Stimulated activated CD8-positive, alpha-beta memory T cell treated with anti-CD3 and anti-CD28 coated beads, Interleukin-15, amount 100 ng/mL, for 1 hour (primary cell): ENCODE measurements around the gene KIAA1328.
"Not testable (repeated sequence)": the region's sequence is repeated elsewhere in the genome, so short reads cannot be mapped to it uniquely, and the experiment has no call there.

Source experiments
- DNase-seq: peaks from one replicate; pipeline ENCODE4 v3.0.0-alpha.2; 2020; ENCODE audit warnings: low read depth

KIAA1328 gene

DNA sequence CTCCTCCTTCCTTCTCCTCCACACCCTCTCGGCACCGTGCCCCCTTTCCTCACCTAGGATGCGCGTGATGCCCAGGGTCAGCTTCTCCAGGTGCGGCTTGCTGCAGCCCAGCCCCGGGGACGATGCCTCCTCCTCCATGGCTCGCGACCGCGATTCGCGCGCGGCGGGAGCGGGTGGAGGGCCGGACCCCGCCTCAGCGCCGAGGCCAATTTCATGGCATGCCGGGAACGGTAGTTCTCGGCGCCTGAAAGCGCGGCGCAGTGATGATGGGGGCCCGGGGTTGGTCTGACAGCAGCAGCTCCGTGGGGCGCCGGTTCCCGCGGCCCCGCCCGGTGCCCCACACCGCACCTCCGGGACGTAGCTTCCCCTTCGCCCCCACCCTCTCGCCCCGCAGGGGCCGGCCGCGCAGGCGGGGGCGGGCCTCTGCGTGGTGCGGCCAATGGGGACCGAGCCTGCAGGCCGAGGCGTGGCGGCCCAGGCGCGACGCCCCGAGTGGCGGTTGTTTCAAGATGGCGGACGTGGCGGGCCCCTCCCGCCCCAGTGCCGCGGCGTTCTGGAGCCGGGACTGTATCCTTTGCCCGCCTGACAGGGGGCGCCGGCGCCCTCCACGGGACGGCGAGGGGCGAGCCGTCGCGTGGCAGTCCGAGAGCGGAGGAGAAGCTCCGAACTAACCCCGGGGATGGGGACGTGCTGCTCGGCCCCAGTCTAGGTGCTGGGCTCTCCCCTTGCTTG is at the start of gene KIAA1328, which contains the start of gene TPGS2:
TSS of gene KIAA1328 (plus strand) at position 498 of the 732 bp plus-strand sequence. CDS start at position 510, 12 bp downstream.
TSS of gene TPGS2 (minus strand) at position 373 of the 732 bp plus-strand sequence. CDS start at position 138, 235 bp downstream.
- peak; percentile 68 for DNase-seq

- no peak for DNase-seq
Measured at GRCh38 chr18:36780748-36781147, 48.2 kb upstream of the KIAA1328 start.

DNA sequence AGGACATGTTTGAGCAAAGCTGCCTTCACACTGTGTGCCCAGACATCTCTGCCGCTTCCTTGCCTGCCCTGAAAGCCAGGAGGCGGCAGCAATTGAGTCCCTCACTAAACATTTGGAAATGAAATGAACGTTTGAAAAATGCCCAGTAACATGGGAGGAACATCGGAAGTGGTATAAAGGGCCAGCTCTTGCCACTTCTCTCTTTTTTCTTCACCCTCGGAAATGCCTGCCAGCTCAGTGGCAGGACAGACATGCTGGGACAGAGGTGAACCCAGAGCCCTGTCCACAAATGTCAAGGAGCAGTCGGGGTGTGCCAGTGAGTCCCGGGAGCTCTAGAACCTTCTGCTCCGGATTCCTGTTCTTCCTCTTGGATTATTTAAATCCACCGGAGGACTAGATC is 46.2 kb upstream of the KIAA1328 start:
- DNase-seq = no peak

DNA sequence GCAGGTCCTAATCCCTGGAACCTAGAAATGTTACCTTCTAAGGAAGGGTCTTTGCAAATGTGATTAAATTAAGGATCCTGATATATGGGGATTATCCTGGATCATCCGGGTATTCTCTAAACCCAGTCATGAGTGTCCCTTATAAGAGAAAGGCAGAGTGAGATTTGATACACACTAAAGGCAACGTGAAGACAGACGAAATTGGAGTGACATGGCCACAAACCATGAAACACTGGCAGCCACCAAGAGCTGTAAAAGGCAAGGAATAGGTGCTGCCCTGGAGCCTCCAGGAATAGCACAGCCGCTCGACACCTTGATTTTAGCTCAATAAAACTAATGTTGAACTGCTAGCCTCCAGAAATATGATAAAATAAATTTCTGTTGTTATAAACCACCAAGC is 45.1 kb upstream of the KIAA1328 start:
- no peak for DNase-seq

- no peak for DNase-seq
Measured at GRCh38 chr18:36786686-36787085, 42.2 kb upstream of the KIAA1328 start.

DNA sequence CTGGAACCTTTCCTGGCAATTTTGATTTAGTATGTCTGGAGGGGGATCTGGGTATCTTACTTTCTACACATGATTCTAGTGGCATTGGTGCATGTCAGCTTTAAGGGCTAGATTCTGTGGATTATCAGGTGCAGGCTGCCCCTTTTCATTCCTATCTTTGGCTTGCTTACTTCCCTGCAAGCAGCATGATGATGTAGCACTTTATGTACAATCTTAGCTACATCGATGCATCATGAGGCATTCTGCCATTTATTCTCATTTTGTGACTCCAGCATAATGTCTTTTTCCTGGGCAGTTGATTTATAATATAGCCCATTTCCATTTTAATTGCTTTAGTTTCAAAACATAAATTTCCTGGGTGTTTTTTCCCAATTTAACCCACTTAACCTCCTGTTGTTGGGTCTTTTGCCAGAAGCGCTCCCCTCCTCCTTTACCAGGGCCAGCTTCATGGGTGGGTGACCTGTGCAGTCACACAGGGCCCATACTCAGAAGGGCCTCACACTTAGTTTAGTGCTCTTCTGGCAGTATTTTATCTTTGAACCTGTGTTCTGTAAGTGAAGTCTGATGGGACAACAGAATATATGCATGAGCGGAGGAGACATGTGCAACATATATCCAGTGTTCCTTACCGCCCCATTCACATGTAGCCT is 36.2 kb upstream of the KIAA1328 start:
- no peak for DNase-seq

DNA sequence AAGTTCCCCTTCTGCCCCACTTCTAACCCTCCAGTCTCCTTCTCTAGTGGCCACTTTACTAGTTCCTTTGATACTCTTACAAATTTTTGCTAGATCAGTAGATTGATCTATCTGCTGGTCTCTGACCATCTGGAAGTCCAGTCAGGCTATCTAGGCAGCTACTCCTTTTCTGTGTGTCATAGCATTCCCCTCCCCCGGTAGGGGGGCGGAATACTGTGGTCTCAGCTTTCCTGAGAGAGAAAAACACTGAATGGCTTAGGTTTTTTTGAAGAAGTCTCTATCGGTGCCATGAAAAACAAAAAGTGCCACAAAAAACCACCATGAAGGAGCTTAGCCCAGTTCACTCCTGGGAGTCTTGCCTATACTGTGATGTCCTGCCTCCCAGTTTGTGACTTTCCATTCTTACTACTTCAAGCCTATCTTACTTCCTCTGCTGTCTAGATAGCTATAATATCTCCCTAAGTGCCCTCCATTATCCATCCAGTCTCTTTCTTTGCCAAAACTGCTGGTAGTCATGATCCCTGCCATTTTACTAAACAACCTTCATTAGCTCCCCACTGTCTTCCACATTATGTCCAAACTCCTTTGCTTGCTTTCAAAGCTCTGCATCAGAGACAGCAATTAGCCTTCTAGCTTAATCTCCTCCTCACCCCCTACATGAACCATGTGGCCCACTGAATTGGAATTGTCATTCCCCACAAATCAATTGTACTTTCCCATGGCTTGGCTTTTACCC is 30.0 kb upstream of the KIAA1328 start:
- no peak for DNase-seq

DNA sequence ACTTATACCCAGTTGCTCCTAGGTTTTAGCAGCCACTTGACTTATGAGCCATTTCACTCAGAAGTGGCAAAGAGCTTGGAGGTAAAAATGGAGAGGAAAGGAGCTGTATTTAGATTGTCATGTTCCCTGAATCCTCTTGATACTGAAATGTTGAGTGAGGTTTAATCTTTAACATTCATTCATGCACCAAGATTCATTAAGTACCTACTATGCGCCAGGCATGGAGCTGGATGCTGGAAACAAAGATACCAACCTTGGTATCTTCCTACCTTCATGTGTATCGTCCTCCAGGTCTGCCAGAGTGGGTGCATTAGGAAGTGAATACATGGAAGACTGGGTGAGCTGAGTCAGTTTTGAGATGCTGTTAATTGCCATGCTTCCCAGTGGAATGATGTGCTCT is 23.8 kb upstream of the KIAA1328 start:
- no peak for DNase-seq

DNA sequence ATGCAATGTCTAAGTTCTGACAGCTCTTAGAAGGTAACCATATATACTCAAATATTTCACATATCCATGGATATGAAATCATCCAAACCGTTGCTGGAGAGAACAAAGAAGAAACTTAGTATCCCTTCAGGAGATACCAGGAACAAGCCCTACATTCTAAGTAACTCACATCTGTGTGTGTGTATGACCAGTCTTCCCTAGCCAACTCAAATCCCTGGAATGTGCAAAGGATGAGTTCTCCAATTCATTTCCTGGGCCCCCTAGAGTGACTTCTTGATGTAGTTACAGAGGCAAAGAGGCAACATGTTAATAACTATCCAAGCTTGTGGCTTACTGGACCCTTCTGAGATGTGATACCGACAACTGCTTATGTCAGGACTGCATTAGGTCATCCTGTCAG is 20.2 kb upstream of the KIAA1328 start:
- no peak for DNase-seq

DNA sequence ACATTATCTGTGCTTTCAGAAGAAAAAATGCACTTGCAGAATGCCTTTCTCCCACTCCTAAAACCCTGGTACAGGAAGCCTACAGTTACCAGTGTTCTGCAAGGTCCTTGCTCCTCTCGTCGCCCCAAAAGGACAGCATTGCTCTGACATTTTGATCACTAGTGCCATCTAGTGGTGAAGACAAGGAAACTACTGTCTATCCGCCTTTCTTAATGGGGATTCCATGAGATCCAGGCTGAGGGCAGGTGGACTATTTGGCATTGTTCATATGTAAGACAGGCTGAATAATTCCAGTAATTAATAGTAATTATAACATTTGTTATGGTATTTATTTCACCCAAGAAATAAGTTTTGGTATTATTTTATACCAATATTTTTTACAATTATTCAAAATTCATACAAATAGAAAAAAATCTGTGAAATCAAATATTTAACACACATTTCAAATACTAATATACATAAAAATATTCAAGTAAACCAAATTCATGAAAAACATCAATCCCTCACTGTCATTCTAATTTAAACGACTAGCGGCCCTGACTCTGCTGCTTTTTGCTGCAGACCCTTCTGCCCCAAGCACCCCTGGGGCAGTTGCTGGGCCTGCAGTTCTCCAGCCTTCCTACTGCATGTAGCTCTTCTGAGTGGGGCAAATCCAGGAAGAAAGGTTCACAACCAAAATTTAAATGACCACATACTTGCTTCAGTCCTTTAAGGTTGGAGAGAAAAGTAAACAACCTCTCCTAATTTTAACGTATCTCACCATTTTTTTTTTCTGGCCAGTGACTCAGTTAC is 19.1 kb upstream of the KIAA1328 start:
- DNase-seq = no peak

GRCh38 chr18:36811430-36811829 is 17.5 kb upstream of the KIAA1328 start:
- DNase-seq = no peak

DNA sequence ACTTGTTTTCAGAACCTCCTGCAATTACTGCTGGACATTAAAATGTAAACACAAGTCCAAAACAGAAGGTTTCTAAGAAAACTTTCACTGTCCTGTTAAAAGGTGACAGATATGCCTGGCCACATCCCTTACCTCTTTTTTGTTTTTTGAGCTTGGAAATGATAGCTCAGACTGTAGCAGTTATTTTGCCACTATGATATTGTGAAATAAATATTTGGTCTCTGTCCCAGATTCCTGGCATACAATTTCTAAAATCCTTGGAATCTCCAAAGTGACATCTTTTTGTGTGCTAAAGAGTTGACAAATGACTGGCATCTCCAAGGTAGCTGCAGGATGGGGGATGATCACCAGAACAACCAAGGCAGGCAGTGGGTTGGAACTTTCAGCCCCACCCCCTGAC is 17.0 kb upstream of the KIAA1328 start:
- DNase-seq = no peak

- no peak for DNase-seq
Measured at GRCh38 chr18:36812678-36813077, 16.2 kb upstream of the KIAA1328 start.

DNA sequence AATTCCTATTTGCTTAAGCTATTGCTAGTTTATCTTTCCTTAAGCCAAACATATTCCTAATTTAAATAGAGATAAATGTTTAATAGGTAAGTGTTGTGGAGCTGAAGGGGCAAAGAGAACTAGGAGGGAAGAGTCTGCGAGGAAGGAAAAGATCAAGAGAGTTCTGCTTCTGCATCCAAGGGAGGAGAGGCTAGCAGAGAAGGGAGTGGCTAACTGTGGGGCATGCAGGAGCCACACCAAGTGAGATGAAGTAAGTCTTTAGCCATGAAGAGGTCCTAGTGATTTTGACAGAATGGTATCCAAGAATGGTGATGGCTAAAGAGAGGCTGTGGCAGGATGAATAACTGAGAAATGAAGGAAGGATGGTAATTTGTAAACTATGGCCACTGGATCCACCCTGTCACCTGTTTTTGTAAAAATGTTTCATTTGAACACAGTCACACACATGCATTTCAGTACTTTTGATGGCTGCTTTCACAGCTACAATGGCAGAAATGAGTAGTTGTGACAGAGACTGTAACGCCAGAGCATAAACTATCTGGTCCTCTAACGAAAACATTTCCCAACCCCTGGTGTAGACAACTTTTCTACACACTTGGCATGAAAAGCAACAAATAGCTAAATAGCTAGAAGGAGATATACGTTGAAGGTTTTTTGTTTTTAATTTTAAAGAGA is 15.7 kb upstream of the KIAA1328 start:
- no peak for DNase-seq

GRCh38 chr18:36813824-36814223 is 15.1 kb upstream of the KIAA1328 start:
- no peak for DNase-seq

DNA sequence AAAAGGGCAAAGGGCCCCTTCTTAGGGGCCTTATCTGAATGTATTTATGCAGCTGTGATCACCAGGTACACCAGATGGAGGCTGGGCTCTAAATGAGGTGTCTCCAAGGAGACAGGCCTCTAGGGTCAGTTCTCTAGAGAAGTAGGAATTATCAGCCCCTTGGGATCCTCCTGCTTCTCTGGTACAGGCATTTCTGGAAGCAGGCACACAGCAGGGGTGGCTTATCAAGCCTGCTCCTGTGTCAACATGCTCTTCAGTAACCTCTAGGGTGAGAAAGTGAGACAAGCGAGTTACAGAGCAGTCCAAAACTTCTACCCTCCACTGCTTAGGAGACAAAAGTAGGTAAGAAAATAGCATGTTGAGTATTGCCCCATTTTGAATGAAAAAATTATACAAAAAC is 13.9 kb upstream of the KIAA1328 start:
- DNase-seq = no peak

- DNase-seq = not testable (repeated sequence)
Measured at GRCh38 chr18:36816096-36816495, 12.8 kb upstream of the KIAA1328 start.

DNA sequence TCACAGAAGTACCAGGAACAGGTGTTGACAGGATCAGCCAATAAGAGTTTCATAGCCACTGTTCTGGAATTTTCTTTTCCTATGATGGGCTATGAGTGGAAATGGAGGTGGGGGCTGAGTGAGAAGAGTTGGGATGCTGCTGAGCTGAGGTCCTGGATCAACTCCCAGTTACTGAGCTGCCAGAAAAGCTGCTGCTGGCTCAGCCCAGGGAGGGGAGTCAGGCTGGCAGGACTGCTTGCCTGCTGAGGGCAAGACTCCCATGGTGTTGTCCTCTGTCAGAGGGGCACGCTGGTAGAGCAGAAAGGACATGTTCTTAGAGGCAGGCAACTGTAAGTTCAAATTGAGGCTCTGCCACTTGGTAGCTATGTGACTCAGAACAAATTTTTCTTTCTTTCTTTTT is 11.9 kb upstream of the KIAA1328 start:
- DNase-seq = no peak

DNA sequence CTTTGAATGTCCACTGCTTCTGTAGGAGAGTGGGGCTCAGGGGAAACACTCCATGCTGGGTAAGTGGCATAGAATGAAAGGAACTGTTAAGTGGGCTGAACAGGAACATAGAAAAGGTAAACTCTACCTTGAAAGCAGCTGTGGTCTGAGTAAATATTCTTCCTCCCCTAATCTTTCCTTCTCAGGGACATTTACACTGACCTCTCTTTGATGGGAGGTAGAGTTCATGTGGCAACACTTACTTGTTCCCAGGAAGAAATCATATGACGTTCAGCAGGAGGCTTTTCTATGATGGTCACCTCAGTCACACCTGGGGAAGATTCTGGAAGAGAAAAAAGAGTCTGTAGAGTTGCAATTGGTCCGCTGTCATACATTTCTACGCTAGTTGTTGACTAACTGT is 10.3 kb upstream of the KIAA1328 start:
- no peak for DNase-seq

DNA sequence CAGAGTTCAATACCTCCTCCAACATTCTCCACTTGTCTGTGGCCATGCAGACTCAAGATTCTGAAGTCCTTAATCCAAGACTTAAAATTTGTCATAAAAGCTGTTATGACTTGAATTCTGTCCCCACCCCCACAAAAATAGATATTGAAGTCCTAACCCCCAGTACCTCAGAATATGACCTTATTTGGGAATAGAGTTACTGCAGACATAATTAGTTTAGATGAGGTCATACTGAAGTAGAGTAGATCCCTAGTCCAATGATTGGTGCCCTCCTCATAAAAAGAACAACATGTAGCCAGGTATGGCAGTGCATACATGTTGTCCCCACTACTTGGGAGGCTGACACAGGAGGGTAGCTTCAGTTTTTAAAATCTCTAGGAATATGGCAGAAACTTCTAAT is 9.3 kb upstream of the KIAA1328 start:
- DNase-seq = no peak

DNA sequence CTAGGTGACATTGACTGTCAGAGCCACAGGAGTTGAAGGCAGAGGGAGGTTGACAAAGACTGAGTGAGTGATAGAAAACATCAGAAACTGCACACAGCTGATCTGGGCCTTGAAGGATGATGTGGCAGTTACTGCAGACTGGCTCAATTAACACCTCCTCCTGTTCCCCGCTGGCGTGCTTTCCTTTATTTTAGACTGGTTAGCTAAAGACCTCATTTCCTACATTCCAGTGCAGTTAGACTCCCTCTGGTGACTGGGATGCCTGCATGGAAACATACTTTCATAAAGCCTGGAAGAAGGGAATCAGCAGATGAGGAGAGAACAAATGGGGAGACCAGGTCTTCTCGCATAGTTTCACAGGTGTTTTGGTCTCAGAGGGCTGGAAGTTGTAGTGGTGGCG is 7.2 kb upstream of the KIAA1328 start:
- no peak for DNase-seq

- no peak for DNase-seq
Measured at GRCh38 chr18:36825526-36825925, 3.4 kb upstream of the KIAA1328 start.
